Measurements from ENCODE around the gene PDP2.

Gene PDP2

DNA sequence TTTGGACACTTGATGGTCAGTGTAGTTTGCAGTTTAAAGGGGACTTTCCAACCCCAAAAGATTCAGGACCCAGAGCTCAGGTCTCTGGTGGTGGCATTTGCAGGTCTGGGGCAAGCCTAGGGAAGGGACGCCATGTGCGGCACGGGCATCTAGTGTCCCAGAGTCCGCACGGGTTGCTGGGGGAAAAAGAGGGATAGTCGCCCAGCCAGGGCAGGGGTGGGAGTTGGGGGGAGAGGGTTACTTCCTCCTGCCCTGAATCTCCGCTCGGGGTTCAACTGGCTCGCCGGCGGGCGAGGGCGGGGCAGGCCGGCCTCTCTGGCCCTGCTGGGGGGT, 36.3 kb upstream of the PDP2 start:
- Histone ChIP-seq H3K79me2 (ENCODE audit: low read length) (no peaks in the 10 kb centered on the region), H3K27ac (ENCODE audit: low read length) (no peak overlapping the region), H3K4me1 (ENCODE audit: low read length) (peaks cover 14% of the 10 kb centered on the region), H3K4me3 (ENCODE audit: low read length) (no peak overlapping the region), H3K4me2 (ENCODE audit: low read length) (no peak overlapping the region), H4K20me1 (ENCODE audit: insufficient read depth, low read length) (no peaks in the 10 kb centered on the region), H3K27me3 (ENCODE audit: low read depth, low read length) (0 out of 2 replicates have a peak, but pooled peaks cover 5% of the 10 kb centered on the region), H3K9me3 (ENCODE audit: insufficient read depth, low read length) (no peaks in the 10 kb centered on the region), H2AFZ (ENCODE audit: low read depth, low read length) (no peak overlapping the region), H3K9ac (ENCODE audit: low read length) (no peak overlapping the region), H3K36me3 (replicated peaks; ENCODE audit: low read depth, low read length) (no peaks in the 10 kb centered on the region)
- no peak for TF ChIP-seq EZH2phosphoT487 (IDR thresholded peaks at IDR 0.05; ENCODE audit: low read depth)
- TF ChIP-seq, protein P1, sequence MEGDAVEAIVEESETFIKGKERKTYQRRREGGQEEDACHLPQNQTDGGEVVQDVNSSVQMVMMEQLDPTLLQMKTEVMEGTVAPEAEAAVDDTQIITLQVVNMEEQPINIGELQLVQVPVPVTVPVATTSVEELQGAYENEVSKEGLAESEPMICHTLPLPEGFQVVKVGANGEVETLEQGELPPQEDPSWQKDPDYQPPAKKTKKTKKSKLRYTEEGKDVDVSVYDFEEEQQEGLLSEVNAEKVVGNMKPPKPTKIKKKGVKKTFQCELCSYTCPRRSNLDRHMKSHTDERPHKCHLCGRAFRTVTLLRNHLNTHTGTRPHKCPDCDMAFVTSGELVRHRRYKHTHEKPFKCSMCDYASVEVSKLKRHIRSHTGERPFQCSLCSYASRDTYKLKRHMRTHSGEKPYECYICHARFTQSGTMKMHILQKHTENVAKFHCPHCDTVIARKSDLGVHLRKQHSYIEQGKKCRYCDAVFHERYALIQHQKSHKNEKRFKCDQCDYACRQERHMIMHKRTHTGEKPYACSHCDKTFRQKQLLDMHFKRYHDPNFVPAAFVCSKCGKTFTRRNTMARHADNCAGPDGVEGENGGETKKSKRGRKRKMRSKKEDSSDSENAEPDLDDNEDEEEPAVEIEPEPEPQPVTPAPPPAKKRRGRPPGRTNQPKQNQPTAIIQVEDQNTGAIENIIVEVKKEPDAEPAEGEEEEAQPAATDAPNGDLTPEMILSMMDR (IDR thresholded peaks at IDR 0.05; ENCODE audit: low read depth, low read length): no peak

DNA sequence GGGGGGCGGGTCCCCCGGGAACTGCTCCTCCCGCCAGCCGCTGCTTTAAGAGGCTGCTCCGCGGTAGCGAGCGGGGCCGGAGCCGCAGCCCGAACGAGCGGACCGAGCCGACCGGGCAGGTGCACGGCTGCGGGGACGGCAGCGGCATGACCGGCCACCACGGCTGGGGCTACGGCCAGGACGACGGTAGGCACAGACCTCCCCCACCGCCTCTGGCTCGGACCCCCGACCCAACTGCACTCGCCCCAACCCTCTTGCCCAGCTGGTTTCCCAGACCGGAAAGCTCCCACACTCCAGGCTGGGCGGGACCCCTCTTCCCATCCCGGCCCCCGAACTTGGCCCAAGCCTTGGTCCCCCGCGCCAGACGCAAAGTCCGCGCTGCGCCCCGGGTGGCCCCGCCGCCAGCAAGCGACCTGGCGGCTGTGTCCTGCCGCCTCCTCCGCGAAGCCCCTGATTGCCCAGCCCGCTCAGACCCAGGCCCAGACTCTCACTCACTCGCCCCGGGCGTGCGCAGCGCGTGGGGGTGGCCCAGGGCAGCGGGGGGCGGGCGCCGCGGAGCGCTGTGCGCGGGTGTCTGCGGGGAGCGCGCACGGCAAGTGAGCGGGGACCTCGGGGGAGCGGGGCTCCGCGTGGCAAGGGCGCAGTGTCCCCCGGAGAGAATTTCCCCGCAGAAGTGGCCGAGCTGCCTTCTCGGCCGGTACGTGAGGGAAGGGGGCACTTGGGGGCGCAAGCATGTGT, 35.8 kb upstream of the PDP2 start, which contains the start of gene CA7:
Gene CA7 (plus strand): TSS at position 73 of the 738 bp plus-strand sequence. CDS start 74 bp downstream, at position 147.
- Histone ChIP-seq H3K4me2 (ENCODE audit: low read length) (peak within 1 kb of the TSS; percentile 39), H3K4me3 (ENCODE audit: low read length) (peak within 1 kb of the TSS; percentile 67), H3K9me3 (ENCODE audit: insufficient read depth, low read length) (no peaks in the 10 kb centered on the region), H2AFZ (ENCODE audit: low read depth, low read length) (no peak within 1 kb of the TSS), H3K4me1 (ENCODE audit: low read length) (peaks cover 14% of the 10 kb centered on the region), H3K9ac (ENCODE audit: low read length) (no peak within 1 kb of the TSS), H4K20me1 (ENCODE audit: insufficient read depth, low read length) (no peaks in the 10 kb centered on the region), H3K27ac (ENCODE audit: low read length) (no peak within 1 kb of the TSS), H3K79me2 (ENCODE audit: low read length) (no peaks in the 10 kb centered on the region), H3K27me3 (ENCODE audit: low read depth, low read length) (0 out of 2 replicates have a peak, but pooled peaks cover 5% of the 10 kb centered on the region), H3K36me3 (replicated peaks; ENCODE audit: low read depth, low read length) (no peaks in the 10 kb centered on the region)
- no peak for TF ChIP-seq EZH2phosphoT487 (IDR thresholded peaks at IDR 0.05; ENCODE audit: low read depth)
- TF ChIP-seq, protein P1 (IDR thresholded peaks at IDR 0.05; ENCODE audit: low read depth, low read length): no peak

DNA sequence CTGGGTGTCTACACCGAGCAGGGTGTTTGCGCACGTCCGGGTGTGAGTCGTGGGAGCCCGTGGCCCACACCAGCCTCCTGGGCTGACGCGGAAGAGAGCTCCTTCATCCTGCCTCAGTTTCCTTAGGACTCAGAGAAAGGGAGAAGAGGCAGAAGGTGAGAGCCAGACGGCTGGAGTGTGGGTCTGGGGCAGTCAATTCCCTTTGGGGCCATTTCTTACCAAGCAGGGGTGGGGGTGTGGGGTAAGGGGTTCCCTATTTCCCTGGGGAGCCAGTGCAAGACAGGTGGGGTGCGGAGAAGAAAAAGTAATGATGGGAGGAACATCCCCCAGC, 35.3 kb upstream of the PDP2 start:
- no peaks in the 10 kb centered on the region for H4K20me1 ChIP-seq (ENCODE audit: insufficient read depth, low read length)
- H3K4me3 ChIP-seq (ENCODE audit: low read length): peak overlapping the region; percentile 67
- H3K27me3 ChIP-seq (ENCODE audit: low read depth, low read length): 0 out of 2 replicates have a peak, but pooled peaks cover 5% of the 10 kb centered on the region
- no peaks in the 10 kb centered on the region for H3K79me2 ChIP-seq (ENCODE audit: low read length)
- no peak overlapping the region for H3K9ac ChIP-seq (ENCODE audit: low read length)
- no peak for TF ChIP-seq EZH2phosphoT487 (IDR thresholded peaks at IDR 0.05; ENCODE audit: low read depth)
- TF ChIP-seq, protein P1 (IDR thresholded peaks at IDR 0.05; ENCODE audit: low read depth, low read length): no peak
- peak overlapping the region; percentile 39 for H3K4me2 ChIP-seq (ENCODE audit: low read length)
- H3K4me1 ChIP-seq (ENCODE audit: low read length): peaks cover 15% of the 10 kb centered on the region
- no peaks in the 10 kb centered on the region for H3K9me3 ChIP-seq (ENCODE audit: insufficient read depth, low read length)
- H3K27ac ChIP-seq (ENCODE audit: low read length): no peak overlapping the region
- H2AFZ ChIP-seq (ENCODE audit: low read depth, low read length): no peak overlapping the region
- H3K36me3 ChIP-seq (replicated peaks; ENCODE audit: low read depth, low read length): no peaks in the 10 kb centered on the region

DNA sequence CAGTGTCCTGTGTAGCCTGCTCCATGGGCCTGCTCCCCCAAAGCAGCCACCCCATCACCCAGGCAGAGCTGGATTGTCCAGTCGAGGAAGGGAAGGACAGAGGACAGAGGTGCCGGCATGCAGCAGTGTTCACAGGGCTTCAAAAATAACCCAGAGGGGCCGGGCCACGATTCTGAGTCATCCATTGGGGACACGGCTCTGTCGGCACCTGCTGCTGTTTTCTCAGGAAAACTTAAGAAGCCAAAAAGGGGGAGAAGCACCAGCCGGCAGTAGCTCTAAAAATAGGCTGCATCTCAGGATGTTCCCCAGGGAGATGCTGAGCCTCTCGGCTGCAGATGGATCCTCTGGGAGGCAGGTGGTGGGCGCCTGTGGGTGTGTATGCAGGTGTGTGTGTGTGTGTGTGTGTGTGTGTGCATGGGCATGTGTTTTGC, 34.5 kb upstream of the PDP2 start:
- Histone ChIP-seq H3K9ac (ENCODE audit: low read length) (no peak overlapping the region), H4K20me1 (ENCODE audit: insufficient read depth, low read length) (no peaks in the 10 kb centered on the region), H3K9me3 (ENCODE audit: insufficient read depth, low read length) (no peaks in the 10 kb centered on the region), H3K4me1 (ENCODE audit: low read length) (peaks cover 22% of the 10 kb centered on the region), H3K27me3 (ENCODE audit: low read depth, low read length) (0 out of 2 replicates have a peak, but pooled peaks cover 5% of the 10 kb centered on the region), H3K79me2 (ENCODE audit: low read length) (no peaks in the 10 kb centered on the region), H3K36me3 (replicated peaks; ENCODE audit: low read depth, low read length) (no peaks in the 10 kb centered on the region), H2AFZ (ENCODE audit: low read depth, low read length) (no peak overlapping the region), H3K4me2 (ENCODE audit: low read length) (no peak overlapping the region; the same call in 1 of the 2 replicates), H3K4me3 (ENCODE audit: low read length) (no peak overlapping the region), H3K27ac (ENCODE audit: low read length) (no peak overlapping the region)
- TF ChIP-seq, protein P1 (IDR thresholded peaks at IDR 0.05; ENCODE audit: low read depth, low read length): no peak
- no peak for TF ChIP-seq EZH2phosphoT487 (IDR thresholded peaks at IDR 0.05; ENCODE audit: low read depth)
